ENCODE data around the gene ZFAND3. TPM values are rescaled to one million over a fixed set of nuclear protein-coding genes. Genes with fewer than 3 reads are reported as not detected.

ZFAND3 gene
- polyA plus RNA-seq, 1 of the 3 experiments (the other 2 are of a cell fraction) = 16.7 TPM

DNA sequence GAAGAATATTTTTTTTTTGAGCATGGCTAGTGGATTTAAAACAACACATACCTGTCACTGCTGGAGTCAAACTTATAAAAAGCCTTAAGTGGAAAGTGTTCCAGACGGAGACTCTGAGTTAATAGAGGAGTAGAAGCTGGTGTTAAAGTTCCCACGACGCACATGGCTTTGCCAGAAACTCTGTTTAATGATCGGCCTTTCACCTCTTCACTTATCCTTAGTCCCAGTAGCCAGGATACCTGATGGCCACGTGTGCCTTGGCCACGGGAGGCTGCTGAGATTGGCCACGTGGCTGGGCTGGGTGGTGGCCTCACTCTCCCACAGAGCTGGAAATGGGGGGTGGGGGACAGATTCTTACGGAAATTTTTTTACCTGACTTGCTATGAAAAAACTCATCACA lies 333.1 kb downstream of the ZFAND3 start:
- no peaks in the 10 kb centered on the region for H3K9me3 ChIP-seq
- DNase-seq = no peak
- H3K79me2 ChIP-seq (ENCODE audit: insufficient read depth) = no peaks in the 10 kb centered on the region; the same call in none of the 2 replicates
- peaks cover 8 to 17% of the 10 kb centered on the region in 2 experiments; a peak in 2 of 4 replicates for H3K4me1 ChIP-seq (ENCODE audit: control insufficient read depth in 1 of 2, insufficient read depth in 2 of 2, low read depth in 1 of 2, low read length in 1 of 2)
- H3K4me3 ChIP-seq (ENCODE audit: low read depth in 2 of 2, low read length in 1 of 2) = no peak overlapping the region
- TF ChIP-seq FOXJ3 (CRISPR knock-in tag; IDR thresholded peaks at IDR 0.05) (no peak), RFX5 (IDR thresholded peaks at IDR 0.05; ENCODE audit: low read length) (no peak), RAD21 (IDR thresholded peaks at IDR 0.05; ENCODE audit: low read length) (no peak), TAF1 (IDR thresholded peaks at IDR 0.05; ENCODE audit: borderline replicate concordance, low read depth, low read length) (no peak), SMC3 (IDR thresholded peaks at IDR 0.05; ENCODE audit: low read depth, low read length) (no peak), ELF1 (IDR thresholded peaks at IDR 0.05) (no peak), GATA2 (CRISPR knock-in tag; IDR thresholded peaks at IDR 0.05) (no peak), POLR2AphosphoS5 (IDR thresholded peaks at IDR 0.05; ENCODE audit: low read depth, low read length) (no peak), TEAD4 (IDR thresholded peaks at IDR 0.05; ENCODE audit: borderline replicate concordance, insufficient read depth) (no peak), SIN3A (IDR thresholded peaks at IDR 0.05; ENCODE audit: borderline replicate concordance, low read depth, low read length) (no peak), TCF12 (IDR thresholded peaks at IDR 0.05) (no peak), NFIC (IDR thresholded peaks at IDR 0.05; ENCODE audit: borderline replicate concordance) (no peak)
- TF ChIP-seq, protein P1, sequence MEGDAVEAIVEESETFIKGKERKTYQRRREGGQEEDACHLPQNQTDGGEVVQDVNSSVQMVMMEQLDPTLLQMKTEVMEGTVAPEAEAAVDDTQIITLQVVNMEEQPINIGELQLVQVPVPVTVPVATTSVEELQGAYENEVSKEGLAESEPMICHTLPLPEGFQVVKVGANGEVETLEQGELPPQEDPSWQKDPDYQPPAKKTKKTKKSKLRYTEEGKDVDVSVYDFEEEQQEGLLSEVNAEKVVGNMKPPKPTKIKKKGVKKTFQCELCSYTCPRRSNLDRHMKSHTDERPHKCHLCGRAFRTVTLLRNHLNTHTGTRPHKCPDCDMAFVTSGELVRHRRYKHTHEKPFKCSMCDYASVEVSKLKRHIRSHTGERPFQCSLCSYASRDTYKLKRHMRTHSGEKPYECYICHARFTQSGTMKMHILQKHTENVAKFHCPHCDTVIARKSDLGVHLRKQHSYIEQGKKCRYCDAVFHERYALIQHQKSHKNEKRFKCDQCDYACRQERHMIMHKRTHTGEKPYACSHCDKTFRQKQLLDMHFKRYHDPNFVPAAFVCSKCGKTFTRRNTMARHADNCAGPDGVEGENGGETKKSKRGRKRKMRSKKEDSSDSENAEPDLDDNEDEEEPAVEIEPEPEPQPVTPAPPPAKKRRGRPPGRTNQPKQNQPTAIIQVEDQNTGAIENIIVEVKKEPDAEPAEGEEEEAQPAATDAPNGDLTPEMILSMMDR (IDR thresholded peaks at IDR 0.05) = no peak
- TF ChIP-seq, protein P2, sequence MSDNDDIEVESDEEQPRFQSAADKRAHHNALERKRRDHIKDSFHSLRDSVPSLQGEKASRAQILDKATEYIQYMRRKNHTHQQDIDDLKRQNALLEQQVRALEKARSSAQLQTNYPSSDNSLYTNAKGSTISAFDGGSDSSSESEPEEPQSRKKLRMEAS (IDR thresholded peaks at IDR 0.05; ENCODE audit: low read depth) = no peak
- TF ChIP-seq, protein P3, sequence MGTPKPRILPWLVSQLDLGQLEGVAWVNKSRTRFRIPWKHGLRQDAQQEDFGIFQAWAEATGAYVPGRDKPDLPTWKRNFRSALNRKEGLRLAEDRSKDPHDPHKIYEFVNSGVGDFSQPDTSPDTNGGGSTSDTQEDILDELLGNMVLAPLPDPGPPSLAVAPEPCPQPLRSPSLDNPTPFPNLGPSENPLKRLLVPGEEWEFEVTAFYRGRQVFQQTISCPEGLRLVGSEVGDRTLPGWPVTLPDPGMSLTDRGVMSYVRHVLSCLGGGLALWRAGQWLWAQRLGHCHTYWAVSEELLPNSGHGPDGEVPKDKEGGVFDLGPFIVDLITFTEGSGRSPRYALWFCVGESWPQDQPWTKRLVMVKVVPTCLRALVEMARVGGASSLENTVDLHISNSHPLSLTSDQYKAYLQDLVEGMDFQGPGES (IDR thresholded peaks at IDR 0.05; ENCODE audit: low read depth, low read length) = no peak
- TF ChIP-seq, protein P4, sequence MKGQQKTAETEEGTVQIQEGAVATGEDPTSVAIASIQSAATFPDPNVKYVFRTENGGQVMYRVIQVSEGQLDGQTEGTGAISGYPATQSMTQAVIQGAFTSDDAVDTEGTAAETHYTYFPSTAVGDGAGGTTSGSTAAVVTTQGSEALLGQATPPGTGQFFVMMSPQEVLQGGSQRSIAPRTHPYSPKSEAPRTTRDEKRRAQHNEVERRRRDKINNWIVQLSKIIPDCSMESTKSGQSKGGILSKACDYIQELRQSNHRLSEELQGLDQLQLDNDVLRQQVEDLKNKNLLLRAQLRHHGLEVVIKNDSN (IDR thresholded peaks at IDR 0.05; ENCODE audit: borderline replicate concordance, low read depth) = no peak
- no peaks in the 10 kb centered on the region for H3F3A ChIP-seq (replicated peaks; ENCODE audit: insufficient read depth)
- H3K27ac ChIP-seq (ENCODE audit: low read depth in 2 of 2, low read length in 1 of 2) = no peak overlapping the region
- peaks cover 23% of the 10 kb centered on the region for H4K20me1 ChIP-seq (ENCODE audit: insufficient read depth)
- ChIA-PET POLR2A (no interaction called here), CTCF (no interaction called here)
- no peaks in the 10 kb centered on the region for H3K9me2 ChIP-seq
- H3K4me2 ChIP-seq = no peak overlapping the region
- 86% methylated on average over 8 of the region's 8 CpGs for whole genome bisulfite sequencing (ENCODE audit: low lambda C conversion rate)
- no peak overlapping the region for H2AFZ ChIP-seq (ENCODE audit: low read depth)
- H3K9ac ChIP-seq = no peak overlapping the region
- peaks cover 6 to 20% of the 10 kb centered on the region in 2 experiments for H3K36me3 ChIP-seq (replicated peaks in 1 of 2; ENCODE audit: control insufficient read depth in 1 of 2, insufficient read depth in 2 of 2, low read length in 1 of 2)
- no peaks in the 10 kb centered on the region for H3K27me3 ChIP-seq (ENCODE audit: insufficient read depth)

All from SK-N-SH (cell line).